AG04450 (cell line): ENCODE results near the gene MTG1. TPM values are rescaled to one million over a fixed set of nuclear protein-coding genes. Genes with fewer than 3 reads are reported as not detected.
"Not testable (repeated sequence)": the region's sequence is repeated elsewhere in the genome, so short reads cannot be mapped to it uniquely, and the experiment has no call there.

ENCODE experiments used
- CTCF ChIA-PET: fragments of 300-600, 350-600 bp; formaldehyde crosslinking; extraction: SDS; loops from one replicate; lab custom pipeline; 2022; ENCODE audit warnings: antibody characterized with exemption, inconsistent platforms; lab: Charles Lee
- POLR2A ChIA-PET: fragments of 350-600 bp; formaldehyde crosslinking; extraction: SDS; loops from one replicate; lab custom pipeline; 2021; ENCODE audit warnings: antibody characterized with exemption, inconsistent platforms; lab: Yijun Ruan, JAX
- DNase-seq: peaks from one replicate; pipeline ENCODE4 v3.0.0-alpha.2; 2011; ENCODE audit warnings: low read depth, low spot score
- H3K27ac ChIP-seq: one replicate; pipeline ENCODE4 v1.5.1; 2012; ENCODE audit warnings: low read depth, low read length, control low read depth
- H3K27me3 ChIP-seq: one replicate; pipeline ENCODE4 v1.6.0; 2012; ENCODE audit warnings: low read length; ENCODE audit not compliant: control insufficient read depth, insufficient read depth
- H3K4me3 ChIP-seq: 2 replicates; pipeline ENCODE4 v1.5.1; 2011; ENCODE audit warnings: mild to moderate bottlenecking, low read depth, low read length, control low read depth
- H3K9me3 ChIP-seq: 2 replicates; pipeline ENCODE4 v1.5.1; 2012; ENCODE audit warnings: low read length; ENCODE audit not compliant: control insufficient read depth, insufficient read depth
- CTCF ChIP-seq: IDR thresholded peaks from 2 replicates; pipeline ENCODE4 v1.5.1; 2011; ENCODE audit warnings: low read depth, low read length, control low read depth, inconsistent platforms
- polyA plus RNA-seq: library from polyadenylated mRNA; depleted of rRNA; stranded (reverse); fragments of >200 nt; gene quantifications from 2 replicates; pipeline ENCODE4 v1.2.3, GENCODE V29; 2011

Gene MTG1
- polyA plus RNA-seq, 1 experiment, result 36.1 TPM

- TF ChIP-seq CTCF, result no peak
- Histone ChIP-seq H3K9me3 (no peaks in the 10 kb centered on the region; the same call in 1 of the 2 replicates), H3K27me3 (no peaks in the 10 kb centered on the region), H3K27ac (no peak overlapping the region), H3K4me3 (peak overlapping the region; percentile 58)
- CTCF ChIA-PET, result no interaction called here
- POLR2A ChIA-PET, result no interaction called here
- no peak for DNase-seq
Measured at GRCh38 chr10:133379801-133380666, 13.9 kb upstream of the MTG1 start.

GRCh38 chr10:133381036-133381435 lies 12.9 kb upstream of the MTG1 start:
- Histone ChIP-seq H3K27me3 (no peaks in the 10 kb centered on the region), H3K9me3 (no peaks in the 10 kb centered on the region; the same call in 1 of the 2 replicates), H3K27ac (no peak overlapping the region), H3K4me3 (no peak overlapping the region)
- ChIA-PET CTCF (no interaction called here), POLR2A (no interaction called here)
- no peak for TF ChIP-seq CTCF
- no peak for DNase-seq

- no peak for TF ChIP-seq CTCF
- Histone ChIP-seq H3K27ac (no peak overlapping the region), H3K27me3 (no peaks in the 10 kb centered on the region), H3K4me3 (no peak overlapping the region), H3K9me3 (no peaks in the 10 kb centered on the region; the same call in 1 of the 2 replicates)
- POLR2A ChIA-PET, result no interaction called here
- CTCF ChIA-PET, result no interaction called here
- DNase-seq, result no peak
Measured at GRCh38 chr10:133383551-133383950, 10.4 kb upstream of the MTG1 start.

- H3K4me3 ChIP-seq, result no peak overlapping the region
- DNase-seq, result no peak
- ChIA-PET CTCF (no interaction called here), POLR2A (no interaction called here)
- no peaks in the 10 kb centered on the region for H3K27me3 ChIP-seq
- H3K9me3 ChIP-seq, result no peaks in the 10 kb centered on the region; the same call in 1 of the 2 replicates
- H3K27ac ChIP-seq, result no peak overlapping the region
- no peak for TF ChIP-seq CTCF
Measured at GRCh38 chr10:133384071-133384470, 9.9 kb upstream of the MTG1 start.

- CTCF ChIA-PET, result no interaction called here
- H3K9me3 ChIP-seq, result no peaks in the 10 kb centered on the region; the same call in 1 of the 2 replicates
Measured at GRCh38 chr10:133385214-133385613, 8.7 kb upstream of the MTG1 start.

GRCh38 chr10:133386951-133387350 lies 7.0 kb upstream of the MTG1 start:
- DNase-seq, H3K4me3 ChIP-seq, POLR2A ChIA-PET, H3K27me3 ChIP-seq, H3K27ac ChIP-seq, H3K9me3 ChIP-seq: not testable (repeated sequence)
- CTCF ChIA-PET, result interaction anchor here (1.6 kb wide), 1 partner anchor 58 kb away, joined by 5 read pairs; no protein-coding TSS in a partner anchor

More at GRCh38 chr10:133385214-133385613, 8.7 kb upstream of the MTG1 start:
- DNase-seq, result no peak
- TF ChIP-seq CTCF, result no peak
- Histone ChIP-seq H3K4me3 (no peak overlapping the region), H3K27ac (no peak overlapping the region), H3K27me3 (no peaks in the 10 kb centered on the region)
- POLR2A ChIA-PET, result no interaction called here
